ENCODE results near the gene SLC35F3.

Gene SLC35F3

DNA sequence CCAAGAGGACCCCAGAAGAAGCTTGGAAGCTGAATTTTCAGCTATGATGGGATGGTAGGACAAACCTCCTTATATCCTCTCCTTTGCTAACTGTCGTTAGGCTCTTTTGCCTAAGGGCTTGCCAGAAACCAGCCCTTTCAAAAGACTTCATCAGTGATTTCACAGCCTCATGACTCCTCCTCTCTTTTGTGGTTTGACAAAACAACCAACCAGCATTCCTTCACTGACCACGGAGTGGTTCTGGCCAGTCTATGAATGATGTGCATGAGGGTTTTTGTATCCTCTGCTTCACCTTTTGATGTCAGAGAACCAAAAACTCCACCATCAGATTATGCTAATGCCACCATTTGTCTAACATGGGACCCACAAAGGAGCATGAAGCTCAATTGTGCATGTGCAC, 351.9 kb downstream of the SLC35F3 start:
- DNase-seq (ENCODE audit: low spot score): no peak

DNA sequence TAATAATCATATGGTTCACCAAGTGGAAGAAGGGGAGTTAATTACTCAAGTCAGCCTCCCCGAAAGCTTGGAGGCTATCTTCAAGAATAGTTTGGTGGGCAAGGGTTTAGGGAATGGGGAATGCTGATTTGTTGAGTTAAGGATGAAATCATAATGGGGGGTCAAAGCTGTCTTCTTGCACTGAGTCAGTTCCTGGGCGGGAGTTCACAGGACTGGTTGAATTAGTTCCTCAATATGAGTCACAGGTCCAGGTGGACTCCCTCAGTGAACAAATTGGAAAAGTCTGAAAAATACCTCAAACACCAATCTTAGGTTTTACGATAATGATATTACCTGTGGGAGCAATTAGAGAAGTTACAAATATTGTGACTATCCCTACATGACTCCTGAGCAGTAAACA, 353.6 kb downstream of the SLC35F3 start:
- no peak for DNase-seq (ENCODE audit: low spot score)

DNA sequence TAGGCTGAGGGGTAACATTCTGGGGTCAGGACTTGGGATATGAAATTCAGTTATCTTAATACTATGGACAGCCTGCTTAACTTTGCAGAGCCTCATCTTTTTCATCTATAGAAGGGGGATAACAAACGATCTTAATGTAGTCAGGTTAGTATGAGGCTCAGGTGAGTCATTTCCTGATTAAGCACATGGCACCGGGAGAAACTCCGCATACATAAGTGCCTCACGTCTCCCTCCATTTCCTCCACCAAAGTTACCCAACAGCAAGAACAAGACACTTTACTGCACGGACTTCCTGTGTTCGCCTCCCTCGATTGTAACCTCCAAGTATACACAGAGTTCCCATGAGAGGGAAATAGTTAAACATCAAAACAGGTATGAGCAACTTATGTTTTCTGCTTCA, 356.1 kb downstream of the SLC35F3 start:
- DNase-seq (ENCODE audit: low spot score): no peak

DNA sequence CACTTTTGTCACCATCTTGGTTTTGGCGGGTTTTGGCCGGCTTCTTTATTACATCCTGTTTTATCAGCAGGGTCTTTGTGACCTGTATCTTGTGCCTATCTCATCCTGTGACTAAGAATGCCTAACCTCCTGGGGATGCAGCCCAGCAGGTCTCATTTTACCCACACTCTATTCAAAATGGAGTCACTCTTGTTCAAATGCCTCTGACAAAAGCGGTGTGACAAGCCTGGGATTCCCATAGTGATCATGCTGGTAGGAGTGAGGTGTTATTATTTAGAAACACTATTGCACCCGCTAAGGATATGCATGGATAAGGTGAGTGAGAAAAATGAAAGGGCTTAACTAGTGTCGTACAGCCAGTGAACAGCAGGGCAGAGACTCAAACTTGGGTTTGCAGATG, 357.1 kb downstream of the SLC35F3 start:
- DNase-seq (ENCODE audit: low spot score): no peak

DNA sequence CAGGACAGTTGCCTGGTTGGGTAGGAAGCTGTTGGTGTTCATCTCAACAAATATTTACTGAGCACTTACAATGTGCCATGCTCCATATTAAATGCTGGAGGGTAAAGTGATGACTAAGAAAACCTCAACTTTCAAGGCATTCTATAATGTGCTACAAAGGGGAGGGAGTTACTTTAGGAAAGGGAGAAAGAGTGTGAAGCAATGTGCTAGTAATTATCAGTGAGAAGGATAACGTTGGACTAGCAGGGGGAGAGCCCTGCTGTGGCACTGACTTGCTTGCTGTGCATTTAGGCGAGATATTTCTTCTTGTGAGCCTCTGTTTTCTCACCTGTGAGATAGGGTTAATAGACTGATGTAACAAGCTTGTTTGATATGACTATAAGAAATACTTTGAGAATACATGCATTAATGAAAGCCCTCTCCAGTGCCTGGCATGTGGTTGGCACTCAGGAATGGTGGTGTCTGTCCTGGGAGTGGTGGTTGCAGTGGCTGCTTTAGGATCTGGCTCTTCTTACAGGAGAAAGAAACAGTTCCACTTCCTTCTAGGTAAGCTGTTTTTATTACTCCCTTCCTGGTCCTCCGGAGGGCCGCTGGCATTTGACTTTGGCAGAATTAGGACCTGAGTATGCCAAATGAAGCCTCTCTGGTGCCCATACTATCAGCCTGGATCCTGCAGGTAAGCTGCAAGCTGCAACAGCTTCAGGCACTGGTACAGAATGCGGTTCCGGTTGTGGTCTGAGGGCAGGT, 357.7 kb downstream of the SLC35F3 start:
- no peak for DNase-seq (ENCODE audit: low spot score)

DNA sequence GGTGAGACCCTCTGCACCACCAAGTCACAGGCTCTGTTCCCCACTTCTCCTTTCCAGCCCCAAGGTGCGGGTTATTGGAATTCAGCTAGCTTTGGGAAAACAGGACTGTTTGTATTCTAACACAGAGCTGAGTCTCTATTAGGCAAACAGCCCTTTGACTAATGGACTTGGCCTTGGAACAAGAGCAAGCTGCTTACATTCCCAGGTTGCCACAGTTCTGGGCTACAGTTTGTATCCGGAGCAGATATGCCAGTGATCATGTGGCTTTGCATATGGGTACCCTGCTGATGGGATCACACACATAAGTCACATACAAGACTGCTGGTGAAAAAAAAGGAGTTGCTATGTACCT, 358.3 kb downstream of the SLC35F3 start:
- DNase-seq (ENCODE audit: low spot score): no peak

DNA sequence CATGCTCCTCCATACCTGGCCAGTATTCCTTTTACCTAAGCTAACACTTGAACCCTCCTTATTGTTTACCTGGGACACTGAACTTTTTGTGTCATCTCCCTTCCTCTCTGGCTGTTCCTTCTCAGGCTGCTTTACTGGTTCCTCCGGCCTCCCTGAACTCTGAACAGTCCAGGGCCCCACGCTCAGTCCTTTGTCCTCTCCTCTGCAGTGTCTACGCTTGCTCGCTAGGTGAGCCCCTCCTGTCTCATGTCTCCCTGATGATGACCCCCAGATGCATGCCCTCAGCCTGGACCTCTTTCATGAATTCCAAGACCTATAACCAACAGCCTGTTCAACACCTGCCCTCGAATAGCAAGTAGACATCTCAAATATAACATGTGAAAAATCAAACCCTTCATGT, 360.4 kb downstream of the SLC35F3 start:
- DNase-seq (ENCODE audit: low spot score): no peak

DNA sequence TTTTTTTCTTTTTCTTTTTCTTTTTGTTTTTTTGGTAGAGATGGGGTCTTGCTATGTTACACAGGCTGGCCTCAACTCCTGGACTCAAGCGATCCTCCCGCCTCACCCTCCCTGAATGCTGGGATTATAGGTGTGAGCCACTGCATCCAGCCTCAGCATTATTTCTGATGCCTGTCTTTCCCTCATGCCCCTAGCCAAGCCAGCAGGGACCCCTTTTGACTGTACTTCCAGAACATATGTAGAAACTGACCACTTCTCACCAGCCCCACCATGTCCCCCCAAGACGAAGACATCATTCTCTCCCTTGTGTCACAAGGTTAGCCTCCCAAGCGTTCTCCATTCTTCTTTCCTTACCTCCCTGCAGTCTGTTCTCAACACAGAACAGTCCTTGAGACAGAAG, 360.8 kb downstream of the SLC35F3 start:
- DNase-seq (ENCODE audit: low spot score): no peak

DNA sequence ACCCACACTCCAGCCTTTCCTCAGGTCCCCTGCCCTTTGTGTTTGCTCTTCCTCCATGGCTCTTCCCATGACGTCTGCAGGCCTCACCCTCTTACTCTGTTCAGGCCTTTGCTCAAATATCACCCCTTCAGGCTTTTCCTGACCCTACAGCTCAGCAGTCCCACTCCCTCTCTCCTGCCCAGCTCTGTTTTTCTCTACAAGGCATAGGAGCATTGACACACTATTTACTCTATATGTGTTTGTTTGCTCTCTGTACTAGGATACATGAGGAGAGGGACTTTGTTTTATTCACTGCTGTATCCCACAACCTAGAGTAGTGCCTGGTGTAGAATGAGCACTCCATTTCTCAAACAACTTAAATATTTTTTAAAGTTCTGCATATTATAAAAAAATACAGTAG, 361.4 kb downstream of the SLC35F3 start:
- no peak for DNase-seq (ENCODE audit: low spot score)

DNA sequence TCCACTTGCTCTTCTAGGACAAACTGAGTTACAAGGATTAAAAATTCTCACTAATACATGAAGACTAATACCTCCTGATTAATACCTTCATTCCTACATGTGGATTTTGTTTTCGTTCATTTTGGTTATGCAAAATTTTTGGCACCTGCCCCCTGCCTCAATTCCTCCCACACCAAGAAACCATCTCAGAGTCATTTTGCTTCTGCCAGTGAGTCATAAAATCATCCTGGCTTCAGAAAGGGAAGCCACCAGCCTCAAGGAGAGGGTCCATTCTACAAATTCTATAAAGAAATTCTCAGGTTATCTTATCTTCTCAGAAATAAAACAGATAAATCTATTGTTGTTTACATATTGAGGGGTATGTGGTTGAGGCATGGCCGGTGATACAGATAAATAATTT, 365.6 kb downstream of the SLC35F3 start:
- no peak for DNase-seq (ENCODE audit: low spot score)

DNA sequence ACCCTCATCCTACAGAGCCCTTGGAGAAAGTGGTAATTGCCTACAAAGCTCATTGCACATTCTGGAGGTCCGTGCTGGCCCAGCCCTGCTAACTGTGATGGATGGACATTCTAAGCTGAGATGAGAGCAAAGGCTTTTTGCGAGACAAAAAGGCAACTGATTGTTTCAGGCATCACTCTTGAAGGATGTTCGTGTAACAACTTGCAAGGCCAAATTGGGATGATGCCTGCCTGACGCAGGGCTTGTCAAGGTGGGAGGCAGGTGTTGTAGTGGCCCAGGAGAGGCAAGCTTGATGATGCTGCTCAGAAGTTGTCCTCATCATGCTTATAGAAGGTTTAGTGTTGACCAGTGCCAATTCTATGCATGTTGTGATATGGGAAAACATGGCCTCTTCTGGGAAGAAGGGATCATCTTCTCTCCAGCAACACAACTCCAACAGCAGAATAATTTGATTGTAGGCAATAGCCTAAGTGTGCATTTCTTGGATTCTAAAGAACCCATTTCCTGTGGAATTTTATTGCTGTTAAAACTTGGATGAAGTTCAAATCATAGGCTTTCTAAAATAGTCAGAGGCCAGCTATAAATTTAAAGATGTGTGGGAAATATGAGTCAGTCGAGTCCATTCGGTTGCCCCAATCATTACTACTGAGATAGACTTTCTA, 366.2 kb downstream of the SLC35F3 start:
- no peak for DNase-seq (ENCODE audit: low spot score)

DNA sequence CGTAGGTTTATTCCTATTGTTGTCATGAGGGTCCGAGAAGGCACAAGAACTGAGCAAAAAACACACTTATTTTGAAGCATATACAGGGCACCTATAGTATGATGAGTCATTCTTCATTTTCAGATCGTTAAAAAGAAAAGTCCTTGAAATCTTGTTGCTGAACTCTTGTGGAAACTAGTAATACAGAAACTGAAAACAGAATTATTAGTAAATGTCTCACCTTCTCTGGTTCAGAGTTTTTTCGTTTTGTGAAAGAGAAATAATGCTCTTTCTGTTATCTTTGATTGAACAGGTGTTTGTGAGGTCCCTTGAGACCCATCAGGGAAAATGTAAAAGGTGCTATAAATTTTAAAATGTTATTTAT, 366.7 kb downstream of the SLC35F3 start:
- DNase-seq (ENCODE audit: low spot score): no peak

DNA sequence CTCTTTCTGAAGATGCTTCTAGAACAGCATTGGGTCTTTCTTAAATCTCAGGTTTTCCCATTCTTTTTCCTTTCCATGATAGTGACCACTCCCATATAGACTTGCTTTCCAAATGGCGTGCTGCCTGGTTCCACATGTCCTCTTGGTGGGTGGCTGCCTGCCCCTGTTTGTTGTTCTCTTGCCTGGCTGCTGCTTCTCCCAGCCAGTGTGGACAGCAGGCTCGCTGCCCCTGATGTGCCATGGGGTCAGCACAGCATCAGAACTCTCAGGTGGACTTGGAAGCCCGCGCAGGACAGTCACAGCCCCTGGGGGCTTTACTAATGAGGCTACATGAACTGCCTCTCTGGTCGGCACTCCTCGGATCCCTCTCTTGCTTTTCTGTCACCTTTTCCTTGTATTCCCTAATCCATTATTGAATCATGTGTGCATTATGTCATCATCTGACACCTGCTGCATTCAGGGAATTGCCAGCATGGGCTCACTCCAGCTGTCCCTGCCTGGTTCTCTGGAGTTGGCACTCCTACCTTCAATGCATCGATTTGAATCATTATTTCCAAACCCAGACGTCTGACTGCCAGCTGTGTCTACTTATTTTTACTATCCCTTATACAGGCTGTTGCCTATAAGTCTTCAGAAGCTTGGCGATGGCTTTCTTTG, 368.3 kb downstream of the SLC35F3 start:
- DNase-seq (ENCODE audit: low spot score): no peak

DNA sequence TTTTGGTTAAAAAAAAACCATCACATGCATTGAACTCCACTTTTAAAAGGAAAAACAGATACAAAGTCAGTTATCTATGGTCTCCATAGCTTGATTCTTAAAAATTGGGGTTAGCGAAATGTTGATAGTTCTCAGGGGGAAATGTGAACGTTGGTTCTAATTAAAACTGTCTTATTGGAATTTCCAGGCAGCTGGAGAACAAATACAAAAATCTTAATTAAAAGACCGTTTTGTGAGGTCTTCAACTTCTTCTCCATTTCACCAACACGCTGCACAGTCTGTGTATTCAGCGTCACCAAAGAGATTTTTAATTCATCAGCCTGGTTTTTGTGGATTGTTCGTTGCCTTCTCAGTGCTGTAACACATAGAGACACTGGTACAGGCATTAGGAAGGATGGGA, 369.5 kb downstream of the SLC35F3 start:
- no peak for DNase-seq (ENCODE audit: low spot score)

DNA sequence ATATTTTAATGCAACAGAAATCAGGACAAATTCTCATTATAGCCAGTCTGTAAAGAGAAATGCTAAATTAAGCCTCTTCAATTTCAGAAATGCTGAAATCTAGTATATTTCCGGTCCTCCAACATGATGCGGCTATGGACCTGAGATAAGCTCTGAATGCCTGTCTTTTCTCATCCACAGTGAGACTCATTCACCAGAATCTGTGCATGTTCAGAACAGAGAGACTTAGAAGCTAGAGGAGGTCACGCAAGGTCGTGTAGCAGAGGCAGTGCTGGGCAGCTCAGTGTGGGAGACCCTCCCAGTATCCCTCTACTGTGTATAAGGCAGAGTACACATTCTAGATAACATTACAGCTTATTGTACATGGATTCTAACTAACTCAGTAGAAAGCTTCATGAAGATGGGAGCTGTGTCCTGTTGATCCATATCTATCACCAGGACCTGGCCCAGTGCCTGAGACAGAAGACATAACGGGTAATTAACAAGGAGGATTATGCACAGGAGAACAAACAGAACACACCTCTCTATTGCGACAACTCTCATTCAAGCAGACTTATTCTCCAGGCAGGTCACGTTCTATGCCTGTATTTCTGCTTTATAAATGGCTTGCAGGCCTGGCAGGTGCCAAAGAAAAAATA, 371.8 kb downstream of the SLC35F3 start:
- no peak for DNase-seq (ENCODE audit: low spot score)

DNA sequence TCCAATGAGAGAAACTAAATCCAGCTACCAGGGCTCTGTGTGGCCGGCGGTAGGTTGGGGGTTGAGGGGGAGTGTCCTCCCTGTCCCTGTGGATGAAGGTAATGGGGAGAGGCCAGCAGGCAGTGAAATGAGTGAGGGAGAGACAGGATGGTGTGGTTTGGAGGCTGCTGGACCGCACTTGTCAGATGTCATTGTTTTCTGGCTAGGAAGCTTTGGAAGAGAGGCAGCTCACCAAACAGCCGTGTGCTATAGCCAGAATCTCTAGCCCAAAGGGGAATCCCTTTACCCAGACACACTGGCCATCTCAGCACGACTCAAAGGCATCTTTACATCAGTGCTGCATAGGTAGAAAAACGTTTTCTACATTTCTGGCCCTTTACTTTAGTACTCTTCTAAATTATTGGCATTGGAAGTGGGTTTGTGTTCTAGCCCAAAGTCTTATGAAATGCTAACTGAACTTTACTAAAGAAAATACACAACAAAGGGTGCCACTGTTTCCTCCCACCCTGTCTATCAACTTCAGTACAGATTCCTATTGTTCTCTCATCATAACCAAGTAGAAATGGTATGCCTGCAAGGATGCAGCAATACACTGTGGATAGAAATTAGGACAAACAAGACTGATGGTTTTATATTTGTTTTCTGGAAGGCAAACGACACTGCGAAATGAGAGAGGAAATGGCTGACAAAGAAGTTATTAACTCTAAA, 372.8 kb downstream of the SLC35F3 start:
- DNase-seq (ENCODE audit: low spot score): no peak

DNA sequence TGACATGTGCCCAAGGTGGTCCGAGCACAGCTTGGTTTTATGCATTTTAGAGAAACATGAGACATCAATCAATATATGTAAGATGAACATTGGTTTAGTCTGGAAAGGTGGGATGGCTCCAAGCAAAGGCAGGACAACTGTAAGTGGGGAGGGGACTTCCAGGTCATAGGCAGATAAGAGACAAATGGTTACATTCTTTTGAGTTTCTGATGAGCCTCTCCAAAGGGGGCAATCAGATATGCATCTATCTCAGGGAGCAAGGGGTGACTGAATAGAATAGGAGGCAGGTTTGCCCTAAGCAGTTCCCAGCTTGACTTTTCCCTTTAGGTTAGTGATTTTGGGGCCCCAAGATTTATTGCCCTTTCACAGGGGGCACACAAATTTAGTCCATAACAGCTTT, 374.5 kb downstream of the SLC35F3 start:
- DNase-seq (ENCODE audit: low spot score): no peak

DNA sequence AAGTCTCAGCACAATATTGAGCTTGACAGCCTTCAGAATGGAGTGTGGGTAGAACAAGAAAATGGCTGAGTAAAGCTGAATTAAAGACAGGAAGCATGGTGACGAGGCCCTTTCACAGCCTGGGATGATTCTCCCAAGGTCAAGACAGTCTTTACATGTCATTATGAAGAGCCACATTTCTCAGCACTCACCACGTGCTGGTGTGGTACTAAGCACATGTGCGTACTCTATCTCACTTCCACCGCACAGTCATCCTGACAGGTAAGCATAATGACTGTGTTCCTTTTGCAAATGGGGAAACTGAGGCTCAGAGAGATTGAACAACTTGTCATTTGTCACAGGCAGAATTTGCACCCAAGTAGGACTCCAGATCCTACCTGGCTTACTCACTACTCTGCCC, 376.0 kb downstream of the SLC35F3 start:
- DNase-seq (ENCODE audit: low spot score): no peak

DNA sequence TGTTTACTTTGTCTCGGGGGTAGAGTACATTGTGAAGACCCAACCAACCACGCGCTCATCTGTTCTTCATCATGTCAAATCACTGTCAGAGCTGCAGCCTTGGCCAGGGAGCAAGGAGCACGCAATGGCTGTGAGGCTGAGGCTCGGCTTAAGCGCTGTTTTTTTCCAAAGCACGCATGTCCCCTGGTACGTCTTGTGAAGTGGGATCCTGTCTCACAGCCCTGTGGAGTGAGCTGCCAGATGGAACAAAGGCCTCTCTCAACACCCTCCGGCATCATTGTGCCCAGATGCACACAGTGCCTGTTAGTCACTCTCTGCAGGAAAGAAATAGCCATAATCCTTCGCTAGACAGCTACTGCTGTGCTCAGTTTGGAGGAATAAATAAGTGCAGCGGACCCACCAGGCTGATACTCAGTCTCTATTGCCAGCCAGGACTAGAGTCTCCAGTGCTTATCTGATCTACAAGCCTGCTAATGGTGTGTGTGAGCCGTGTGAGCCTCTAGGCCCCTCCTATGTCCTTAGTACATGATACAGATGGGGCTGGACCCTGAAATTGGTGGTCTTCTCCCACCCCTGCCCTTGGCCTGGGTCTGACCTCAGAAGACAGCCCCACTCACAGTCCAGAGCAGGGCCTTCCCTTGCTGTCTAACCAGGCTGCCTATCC, 377.5 kb downstream of the SLC35F3 start:
- DNase-seq (ENCODE audit: low spot score): no peak

DNA sequence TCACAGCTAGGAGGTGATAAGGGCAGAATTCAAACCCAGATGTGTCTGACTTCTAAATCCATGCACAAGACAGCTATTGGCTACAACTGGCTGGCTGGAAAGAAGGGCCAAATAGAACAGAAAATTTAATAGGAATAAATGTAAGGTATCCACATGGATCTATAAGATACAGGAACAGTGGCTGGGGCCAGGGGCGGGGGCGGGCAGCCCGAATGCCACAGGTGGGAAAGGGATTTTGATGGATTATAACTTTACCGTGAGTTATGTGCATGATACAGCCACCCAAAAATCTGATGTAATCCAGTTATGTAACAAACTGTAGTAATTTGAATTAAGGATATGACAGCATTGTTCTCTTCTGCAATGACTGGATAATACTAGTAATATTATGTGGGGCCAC, 381.7 kb downstream of the SLC35F3 start:
- no peak for DNase-seq (ENCODE audit: low spot score)

DNA sequence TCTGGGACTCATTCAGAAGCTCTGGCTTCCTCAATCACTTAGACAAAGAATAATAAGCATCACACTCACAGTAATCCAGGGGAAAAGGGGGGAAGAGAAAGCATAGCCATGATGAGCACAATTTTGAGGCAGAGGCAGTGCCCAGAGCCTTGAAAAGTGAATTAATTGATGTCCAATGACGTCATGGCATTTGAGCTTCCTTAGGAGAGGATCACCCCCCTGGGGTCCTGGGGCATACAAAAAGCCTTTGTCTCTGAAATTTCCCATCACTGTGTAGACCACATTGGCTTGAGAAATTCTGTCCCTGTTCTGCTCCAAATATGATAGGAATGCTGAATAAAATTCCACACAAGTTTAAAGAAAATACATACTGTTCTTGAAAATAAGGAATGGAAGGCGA, 384.5 kb downstream of the SLC35F3 start:
- DNase-seq (ENCODE audit: low spot score): no peak

Measured in NAMALWA (cell line).